Stromal cell of bone marrow (primary cell): Measurements from ENCODE around the gene PBX1.

Source experiments
- DNase-seq: peaks from one replicate; pipeline ENCODE4 v3.0.0-alpha.2; 2012; ENCODE audit warnings: low read depth

Gene PBX1

DNA sequence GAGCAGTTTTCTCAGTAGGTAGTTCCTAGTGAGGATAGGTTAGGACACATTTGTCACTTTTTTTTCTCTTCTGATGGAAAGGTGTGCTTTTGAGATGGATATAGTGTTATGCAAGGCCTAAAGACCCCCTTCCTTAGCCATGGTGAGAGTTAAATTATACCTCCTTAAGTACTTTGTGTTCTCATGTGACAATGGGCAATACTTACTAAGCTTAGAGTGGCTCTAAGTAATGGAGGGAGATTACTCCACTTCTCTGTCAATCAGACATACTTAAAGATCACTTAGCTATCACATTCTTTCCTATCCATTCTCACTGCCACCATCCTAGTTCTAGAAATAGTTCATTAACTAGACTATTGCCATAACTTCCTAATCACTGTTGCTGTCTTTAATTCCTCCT is 265.6 kb downstream of the PBX1 start:
- DNase-seq = no peak

GRCh38 chr1:164830628-164831027 is 271.6 kb downstream of the PBX1 start:
- no peak for DNase-seq

DNA sequence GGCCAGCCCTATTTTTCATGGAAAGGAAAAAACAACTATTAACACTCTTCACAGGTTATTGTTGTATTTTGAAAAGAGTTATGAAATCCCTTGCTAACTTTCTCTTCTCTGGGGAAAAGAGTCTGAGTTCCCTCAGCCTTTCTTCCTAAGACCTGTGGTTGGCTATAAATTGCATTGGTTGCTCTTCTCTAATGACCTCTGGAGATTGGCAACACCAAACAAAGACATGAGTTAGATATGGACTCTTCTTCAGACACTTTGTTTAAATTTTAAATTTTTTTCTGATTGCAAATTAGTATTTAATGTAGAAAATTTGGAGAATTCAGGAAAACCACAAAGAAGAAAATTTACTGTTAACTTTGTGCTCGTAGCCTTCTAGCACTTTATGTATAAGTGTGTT is 275.7 kb downstream of the PBX1 start:
- no peak for DNase-seq

DNA sequence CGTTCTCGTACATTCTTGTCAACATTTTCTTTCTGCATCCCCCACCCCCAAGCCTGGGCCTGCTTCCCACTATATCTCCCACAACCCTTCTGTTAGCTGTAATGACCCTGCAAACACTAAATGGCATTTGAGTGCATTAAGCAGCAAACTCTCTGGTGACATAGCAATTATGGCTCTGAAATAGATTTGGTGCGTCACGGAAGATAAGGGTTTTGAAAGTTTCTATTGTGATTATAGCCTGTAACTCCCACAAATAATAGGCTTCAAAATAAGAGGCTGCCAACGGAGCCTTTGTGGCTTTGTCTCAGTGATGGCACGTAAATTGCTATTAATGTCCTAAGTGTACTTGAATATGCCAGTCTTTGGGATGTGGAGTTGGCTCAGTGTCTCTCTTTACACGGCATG is 277.6 kb downstream of the PBX1 start:
- no peak for DNase-seq

DNA sequence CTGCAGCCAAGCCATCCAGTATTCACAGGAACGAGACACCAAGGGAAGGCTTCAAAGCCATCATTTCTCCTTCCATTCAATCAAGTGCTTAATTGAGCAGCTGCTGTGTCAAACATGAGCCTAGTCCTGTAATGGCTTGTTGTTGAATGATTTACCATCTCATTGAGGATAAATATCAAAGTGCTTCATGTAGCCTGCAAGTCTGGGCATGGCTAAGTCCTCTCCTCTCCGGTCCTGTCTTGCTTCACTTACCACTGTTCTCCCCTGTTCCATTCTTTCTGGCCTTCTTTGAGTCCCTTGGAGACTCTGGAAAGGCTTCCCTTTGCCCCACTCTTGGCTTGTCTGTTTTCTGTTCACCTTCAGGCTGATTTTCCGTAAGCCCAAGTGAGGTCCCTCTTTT is 279.8 kb downstream of the PBX1 start:
- DNase-seq = no peak

GRCh38 chr1:164840936-164841335 is 282.0 kb downstream of the PBX1 start:
- no peak for DNase-seq

DNA sequence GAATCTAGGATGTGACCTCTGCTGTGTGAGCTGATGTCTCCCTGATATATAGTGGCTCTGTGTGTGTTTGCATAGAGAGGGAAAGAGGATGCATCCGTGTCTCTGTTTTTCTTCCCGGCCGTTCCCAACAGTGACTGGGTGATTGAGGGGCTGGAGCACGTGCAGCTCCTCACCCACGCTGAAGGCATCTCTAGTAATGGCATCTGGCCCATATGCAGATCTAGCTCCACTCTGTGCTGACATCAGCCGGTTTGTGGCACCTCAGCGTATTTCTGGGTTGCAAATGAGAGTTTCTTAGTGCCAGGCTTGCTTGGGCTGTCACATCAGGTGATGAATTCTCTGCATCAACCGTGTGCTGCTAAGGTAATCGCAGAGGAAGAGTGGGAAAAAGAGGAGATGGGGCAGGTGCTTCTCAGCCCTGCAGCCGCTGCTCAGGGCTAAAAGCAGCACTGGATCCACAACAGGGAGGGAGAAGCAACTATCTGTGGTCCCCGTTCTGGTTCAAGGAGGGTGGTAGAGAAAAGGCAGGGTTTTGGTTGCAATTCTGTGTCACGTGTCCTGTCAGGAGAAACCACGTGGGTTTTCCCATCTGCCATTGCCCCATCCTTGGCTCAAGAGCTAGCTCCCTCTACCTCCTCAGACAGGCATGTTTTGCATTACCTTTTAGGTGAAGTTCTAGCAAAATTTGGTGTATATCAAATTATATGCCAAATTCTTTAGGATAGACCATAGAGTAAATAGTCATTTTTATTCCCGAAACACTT is 282.9 kb downstream of the PBX1 start:
- no peak for DNase-seq

- no peak for DNase-seq
Observed at GRCh38 chr1:164842870-164843269, 283.9 kb downstream of the PBX1 start.

GRCh38 chr1:164843743-164844500 is 284.9 kb downstream of the PBX1 start:
- DNase-seq = no peak

GRCh38 chr1:164846731-164847691 is 288.0 kb downstream of the PBX1 start:
- DNase-seq = no peak

- no peak for DNase-seq
Observed at GRCh38 chr1:164853146-164853545, 294.2 kb downstream of the PBX1 start.

DNA sequence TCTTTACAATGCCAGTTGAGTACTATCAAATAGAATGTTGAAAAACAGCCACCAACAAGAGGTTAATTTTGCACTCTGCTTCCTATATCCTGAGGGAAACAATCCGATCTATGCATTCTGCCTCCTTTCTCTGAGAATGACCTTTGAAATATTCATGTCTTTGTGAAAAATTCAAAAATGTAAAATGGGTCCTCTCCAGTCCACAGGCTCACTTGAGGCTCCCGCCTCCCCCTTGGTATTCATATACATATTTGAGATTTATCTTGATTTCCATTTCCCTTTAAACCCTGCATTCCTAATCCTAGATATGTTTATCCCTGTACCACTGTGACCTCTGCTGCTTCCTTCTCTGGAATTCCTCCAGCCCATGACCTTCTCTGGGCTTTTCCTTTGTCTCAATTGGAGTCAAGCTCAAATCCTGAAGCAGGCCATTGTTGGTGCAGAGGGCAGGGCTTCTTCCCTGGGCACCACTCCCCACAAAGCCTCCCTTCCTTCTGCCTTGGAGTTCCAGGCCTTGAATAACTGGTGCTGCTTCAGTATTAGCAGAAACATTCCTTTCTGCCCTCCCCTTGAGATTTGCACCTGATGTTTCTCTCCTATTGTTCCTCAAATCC is 296.8 kb downstream of the PBX1 start:
- DNase-seq = no peak

- DNase-seq = no peak
Observed at GRCh38 chr1:164856381-164856780, 297.4 kb downstream of the PBX1 start.

DNA sequence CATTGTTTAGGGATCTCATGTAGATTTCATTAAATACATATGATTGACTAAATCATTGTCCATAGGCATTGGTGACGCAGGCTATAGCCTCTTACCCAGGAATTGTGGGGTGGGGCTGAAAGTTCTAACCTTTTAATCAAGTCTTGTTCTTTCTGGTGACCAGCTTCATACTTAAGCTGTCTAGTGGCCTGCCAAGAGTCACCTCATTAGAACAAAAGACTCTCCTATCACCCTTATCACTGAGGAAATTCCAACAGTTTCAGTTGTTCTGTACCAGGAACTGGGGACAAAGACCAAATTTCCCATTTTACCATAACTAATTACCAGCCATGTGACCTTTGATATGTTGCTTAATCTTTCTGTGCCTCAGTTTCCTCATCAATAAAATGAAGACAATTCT is 298.5 kb downstream of the PBX1 start:
- no peak for DNase-seq

DNA sequence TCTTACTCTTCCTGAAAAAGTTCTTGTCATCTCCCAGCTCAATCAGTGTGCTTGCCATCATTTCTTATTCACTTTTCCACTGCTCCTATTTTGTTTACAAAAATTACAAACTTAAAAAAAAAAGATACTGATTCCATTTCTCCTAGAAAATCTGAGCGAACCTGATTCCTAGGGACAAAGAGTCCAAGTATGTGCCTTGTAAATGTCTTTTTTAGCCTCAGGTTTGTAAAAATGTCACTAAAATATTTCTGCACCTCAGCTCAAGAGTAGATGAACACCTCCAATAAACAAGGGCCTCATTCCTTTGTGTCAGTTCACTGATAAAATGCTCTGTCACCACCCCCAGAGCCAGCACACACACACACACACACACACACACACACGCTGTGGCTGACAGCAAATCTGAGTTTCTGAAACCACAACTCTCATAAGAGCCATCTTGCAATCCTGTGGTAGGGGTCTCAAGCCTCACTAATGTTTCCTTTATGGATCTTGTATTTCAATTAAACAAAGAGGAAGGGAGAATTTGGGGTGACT is 299.2 kb downstream of the PBX1 start:
- DNase-seq = no peak

- no peak for DNase-seq
Observed at GRCh38 chr1:164861632-164862031, 302.6 kb downstream of the PBX1 start.

- DNase-seq = no peak
Observed at GRCh38 chr1:164863056-164863455, 304.1 kb downstream of the PBX1 start.

DNA sequence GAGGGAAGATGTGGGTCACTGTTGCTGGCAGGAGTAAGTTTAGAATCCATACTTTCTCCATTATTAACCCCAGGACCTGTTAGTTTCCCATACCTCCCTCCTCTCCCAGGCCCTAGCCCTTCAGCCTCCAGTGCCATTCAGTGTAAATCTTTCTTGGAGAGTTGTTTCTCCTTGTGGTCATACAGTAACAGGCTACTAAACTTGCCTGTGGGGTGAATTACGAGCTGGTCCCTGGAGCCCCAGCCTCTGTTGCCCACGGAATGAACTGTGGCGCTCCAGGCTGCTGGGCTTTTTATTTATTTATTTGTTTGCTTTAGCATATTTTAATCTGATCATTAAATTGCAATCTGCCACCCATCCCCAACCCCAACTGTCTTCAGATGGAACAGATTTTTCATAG is 305.2 kb downstream of the PBX1 start:
- DNase-seq = no peak

GRCh38 chr1:164865385-164865784 is 306.4 kb downstream of the PBX1 start:
- DNase-seq = no peak

DNA sequence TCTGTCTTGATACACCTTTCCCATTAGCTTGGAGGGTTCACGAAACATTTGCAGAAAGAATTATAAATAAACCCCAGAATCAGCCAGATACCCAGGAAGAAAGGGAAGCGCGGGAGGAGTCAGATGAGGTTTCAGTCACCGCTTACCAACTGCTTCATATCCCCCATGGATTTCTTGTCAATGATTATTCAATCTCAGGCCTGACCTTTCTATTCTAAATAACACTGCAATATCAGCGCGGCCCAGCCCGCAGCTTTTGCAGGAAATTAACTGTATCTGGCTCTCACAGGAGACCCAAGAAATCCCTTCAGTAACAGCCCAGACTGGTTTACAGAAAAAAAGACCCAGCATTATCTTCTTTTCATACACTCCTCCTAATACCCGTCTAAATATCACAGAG is 308.6 kb downstream of the PBX1 start:
- no peak for DNase-seq

- no peak for DNase-seq
Observed at GRCh38 chr1:164868990-164869389, 310.0 kb downstream of the PBX1 start.

- no peak for DNase-seq
Observed at GRCh38 chr1:164875518-164875917, 316.5 kb downstream of the PBX1 start.
